SKM-1 treated with dmso at 0.1 percent for 144 hours (cell line): ENCODE data around the gene REG3A.

Source experiments
- DNase-seq: peaks from one replicate; lab custom pipeline; 2025; ENCODE audit not compliant: unreplicated experiment; lab: John Stamatoyannopoulos, UW

REG3A gene

DNA sequence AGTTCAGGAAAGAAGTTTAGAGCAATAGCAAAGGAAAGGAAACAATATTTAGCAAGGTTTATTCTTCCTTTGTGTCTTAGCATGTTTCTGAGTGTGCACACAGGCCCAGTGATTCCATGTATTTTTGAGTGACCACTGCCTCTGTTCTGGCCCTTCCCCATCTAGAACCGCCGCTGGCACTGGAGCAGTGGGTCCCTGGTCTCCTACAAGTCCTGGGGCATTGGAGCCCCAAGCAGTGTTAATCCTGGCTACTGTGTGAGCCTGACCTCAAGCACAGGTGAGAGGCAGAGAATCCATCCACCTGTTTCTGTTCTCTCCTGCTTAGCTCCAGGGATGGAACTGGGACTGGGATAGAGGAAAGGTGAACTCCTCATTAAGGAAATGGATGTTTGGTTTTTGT, 36.9 kb downstream of the REG3A start:
- DNase-seq, result no peak

DNA sequence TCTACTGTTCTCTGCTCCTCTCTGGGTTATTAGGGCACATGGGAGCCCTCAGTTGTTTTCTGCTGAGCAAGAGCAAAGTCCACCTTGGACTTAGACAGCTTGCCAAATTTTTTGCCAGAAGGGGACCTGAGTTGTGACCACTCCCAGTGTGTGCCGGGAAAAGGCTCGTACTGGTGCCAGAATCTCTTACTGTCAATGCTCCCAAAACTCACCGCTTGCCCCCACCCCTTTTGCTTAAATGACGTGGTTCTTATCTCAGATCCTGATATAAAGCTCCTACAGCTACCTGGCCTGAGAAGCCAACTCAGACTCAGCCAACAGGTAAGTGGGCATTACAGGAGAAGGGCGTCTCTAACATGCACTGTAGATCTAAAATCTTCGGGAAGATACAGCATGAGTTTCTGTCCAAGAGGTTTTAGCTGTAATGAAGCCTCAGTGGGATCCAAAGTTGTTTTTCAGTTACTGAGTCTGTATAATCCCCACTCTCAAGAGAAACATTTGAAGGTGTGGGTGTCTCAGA, 39.3 kb downstream of the REG3A start, which contains the start of gene REG1A:
Gene REG1A, plus strand, starts transcription at position 295 of the 520 bp plus-strand sequence. CDS start 374 bp downstream, outside the sequence.
- DNase-seq, result no peak

DNA sequence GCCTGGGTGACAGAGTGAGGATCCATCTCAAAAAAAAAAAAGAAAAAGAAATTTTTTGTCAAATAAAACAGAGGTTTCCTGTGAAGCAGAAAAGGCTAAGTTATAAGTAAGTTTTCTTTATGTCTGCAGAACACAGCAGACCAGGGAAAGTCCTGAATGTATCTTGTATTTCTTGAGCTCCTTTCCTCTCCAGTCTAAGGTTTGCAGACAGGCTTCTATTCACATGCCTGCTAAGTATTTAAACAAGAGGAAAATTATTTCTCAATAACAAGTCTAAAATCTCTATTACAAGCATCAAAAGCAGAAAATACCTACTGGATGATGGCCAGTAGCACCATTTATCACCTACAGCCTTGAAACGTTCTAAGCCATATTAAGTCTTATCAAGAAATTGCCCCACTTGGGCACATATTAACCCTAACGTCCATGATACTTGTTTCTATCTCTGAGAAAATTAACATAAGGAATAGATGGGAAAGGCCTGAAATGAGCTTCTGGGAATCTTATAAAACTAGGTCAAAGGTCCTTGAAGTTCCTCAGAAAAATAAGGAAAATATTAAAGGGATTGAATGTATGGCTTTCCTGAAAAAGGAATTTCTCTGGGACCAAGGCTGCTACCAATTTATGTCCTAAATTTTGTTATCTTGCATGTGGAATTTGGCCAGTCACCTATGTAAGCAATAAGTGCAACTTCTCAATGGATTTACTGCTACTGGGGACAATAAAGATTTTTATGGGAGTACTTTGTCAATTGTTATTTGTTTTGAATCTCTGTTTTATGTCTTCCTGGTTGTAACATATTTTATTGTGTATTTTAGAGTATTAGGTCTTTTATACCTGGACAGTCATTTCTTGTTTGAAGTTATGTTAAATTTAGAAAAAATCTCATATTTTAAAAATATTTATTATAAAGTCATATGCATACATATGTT, 42.3 kb downstream of the REG3A start:
- no peak for DNase-seq

GRCh38 chr2:79114797-79115494, 44.6 kb downstream of the REG3A start:
- no peak for DNase-seq

- no peak for DNase-seq
Observed at GRCh38 chr2:79112269-79112668, 47.3 kb downstream of the REG3A start.
